Mucosa of rectum (tissue), 2 donors: Measurements from ENCODE around the gene HABP4.

Experiments used
- H3K27ac ChIP-seq, 2 donors: one replicate each; pipeline ENCODE4 v1.7.0; 2013; ENCODE audit warnings: inconsistent platforms in 2 of 2, low read depth in 2 of 2, low read length in 2 of 2
- H3K27me3 ChIP-seq, 2 donors: one replicate each; pipeline ENCODE4 v1.7.0; 2013; ENCODE audit warnings: low read length in 2 of 2; ENCODE audit not compliant: control insufficient read depth in 2 of 2, insufficient read depth in 2 of 2
- H3K36me3 ChIP-seq, 2 donors: one replicate each; pipeline ENCODE4 v1.7.0; 2013; ENCODE audit warnings: low read length in 2 of 2; ENCODE audit not compliant: control insufficient read depth in 2 of 2, insufficient read depth in 2 of 2
- H3K4me1 ChIP-seq, 2 donors: one replicate each; pipeline ENCODE4 v1.7.0; 2013; ENCODE audit warnings: low read length in 2 of 2, mild to moderate bottlenecking in 1 of 2; ENCODE audit not compliant: control insufficient read depth in 2 of 2, insufficient read depth in 2 of 2
- H3K4me3 ChIP-seq, 2 donors: one replicate each; pipeline ENCODE4 v1.7.0; 2013; ENCODE audit warnings: low read length in 2 of 2
- H3K9ac ChIP-seq, 2 donors: one replicate each; pipeline ENCODE4 v1.7.0; 2013; ENCODE audit warnings: low read length in 2 of 2, low read depth in 1 of 2, mild to moderate bottlenecking in 1 of 2
- H3K9me3 ChIP-seq, 2 donors: one replicate each; pipeline ENCODE4 v1.7.0; 2013; ENCODE audit warnings: low read length in 2 of 2; ENCODE audit not compliant: control insufficient read depth in 2 of 2
- donor health status: healthy.
- donor health status: Normal muscosa, but diverticular disease.

Gene HABP4

GRCh38 chr9:96505316-96505991 lies 55.5 kb downstream of the HABP4 start:
- no peaks in the 10 kb centered on the region for H3K27me3 ChIP-seq
- no peak overlapping the region for H3K27ac ChIP-seq
- H3K4me3 ChIP-seq, result no peak overlapping the region
- H3K36me3 ChIP-seq, result peaks cover 2 to 8% of the 10 kb centered on the region in 2 donors
- H3K9me3 ChIP-seq, result no peaks in the 10 kb centered on the region
- H3K9ac ChIP-seq, result no peak overlapping the region
- no peaks in the 10 kb centered on the region for H3K4me1 ChIP-seq

- Histone ChIP-seq H3K36me3 (peaks cover 4 to 12% of the 10 kb centered on the region in 2 donors), H3K27me3 (no peaks in the 10 kb centered on the region), H3K4me3 (no peak overlapping the region), H3K27ac (no peak overlapping the region), H3K4me1 (no peaks in the 10 kb centered on the region), H3K9ac (no peak overlapping the region), H3K9me3 (no peaks in the 10 kb centered on the region)
These were observed 58.4 kb downstream of the HABP4 start for GRCh38 chr9:96508227-96508940.

- no peak overlapping the region for H3K4me3 ChIP-seq
- H3K27me3 ChIP-seq, result no peaks in the 10 kb centered on the region
- no peak overlapping the region for H3K27ac ChIP-seq
- no peak overlapping the region for H3K9ac ChIP-seq
- no peaks in the 10 kb centered on the region for H3K9me3 ChIP-seq
- H3K4me1 ChIP-seq, result no peaks in the 10 kb centered on the region
- H3K36me3 ChIP-seq, result peaks cover 8 to 15% of the 10 kb centered on the region in 2 donors
These were observed 59.1 kb downstream of the HABP4 start for GRCh38 chr9:96509026-96509425.

DNA sequence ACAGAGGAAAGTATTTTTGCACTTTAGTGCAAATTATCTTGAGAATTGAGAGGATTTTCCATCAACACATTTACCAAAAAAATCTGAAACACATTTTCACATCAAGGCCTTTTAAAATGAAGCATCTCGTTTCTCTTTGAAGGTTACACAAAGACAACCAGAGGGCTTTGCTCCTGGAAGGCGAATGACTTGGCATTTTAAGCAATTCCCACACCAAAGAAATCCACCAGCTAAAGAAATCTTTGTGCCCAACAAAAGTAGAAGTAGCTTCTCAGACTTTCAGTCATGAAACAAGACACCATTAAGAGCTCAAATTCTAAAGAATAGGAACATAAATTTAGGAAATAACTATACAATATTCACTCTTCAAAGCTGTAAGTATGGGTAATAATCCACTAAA lies 59.9 kb downstream of the HABP4 start:
- Histone ChIP-seq H3K9me3 (no peaks in the 10 kb centered on the region), H3K4me1 (no peaks in the 10 kb centered on the region)

GRCh38 chr9:96510258-96510657 lies 60.3 kb downstream of the HABP4 start:
- peaks cover 12 to 15% of the 10 kb centered on the region in 2 donors for H3K36me3 ChIP-seq
- H3K27ac ChIP-seq, result no peak overlapping the region
- H3K9ac ChIP-seq, result no peak overlapping the region
- no peaks in the 10 kb centered on the region for H3K27me3 ChIP-seq
- no peaks in the 10 kb centered on the region for H3K4me1 ChIP-seq
- no peaks in the 10 kb centered on the region for H3K9me3 ChIP-seq
- no peak overlapping the region for H3K4me3 ChIP-seq

More for the DNA sequence above, 59.9 kb downstream of the HABP4 start:
- Histone ChIP-seq H3K27ac (no peak overlapping the region), H3K36me3 (peaks cover 9 to 15% of the 10 kb centered on the region in 2 donors), H3K27me3 (no peaks in the 10 kb centered on the region), H3K4me3 (no peak overlapping the region), H3K9ac (no peak overlapping the region)

DNA sequence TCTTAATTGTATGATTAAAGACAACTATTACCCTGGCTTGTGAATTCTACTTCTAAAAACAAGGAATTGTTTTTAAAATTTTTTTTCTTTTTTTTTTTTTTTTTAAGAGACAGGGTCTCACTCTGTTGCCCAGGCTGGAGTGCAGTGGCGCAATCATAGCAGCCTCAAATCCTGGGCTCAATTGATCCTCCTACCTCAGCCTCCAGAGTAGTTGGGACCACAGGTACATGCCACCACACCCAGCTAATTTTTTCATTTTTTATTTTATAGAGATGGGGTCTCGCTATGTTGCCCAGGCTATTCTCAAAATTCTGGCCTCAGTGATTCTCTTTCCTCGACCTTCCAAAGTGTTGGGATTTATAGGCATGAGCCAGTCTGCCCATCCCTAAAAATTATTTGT lies 62.3 kb downstream of the HABP4 start:
- H3K27me3 ChIP-seq, result no peaks in the 10 kb centered on the region
- H3K36me3 ChIP-seq, result peaks cover 12 to 15% of the 10 kb centered on the region in 2 donors
- H3K4me1 ChIP-seq, result no peaks in the 10 kb centered on the region
- no peak overlapping the region for H3K4me3 ChIP-seq
- no peak overlapping the region for H3K27ac ChIP-seq
- no peak overlapping the region for H3K9ac ChIP-seq
- H3K9me3 ChIP-seq, result no peaks in the 10 kb centered on the region

DNA sequence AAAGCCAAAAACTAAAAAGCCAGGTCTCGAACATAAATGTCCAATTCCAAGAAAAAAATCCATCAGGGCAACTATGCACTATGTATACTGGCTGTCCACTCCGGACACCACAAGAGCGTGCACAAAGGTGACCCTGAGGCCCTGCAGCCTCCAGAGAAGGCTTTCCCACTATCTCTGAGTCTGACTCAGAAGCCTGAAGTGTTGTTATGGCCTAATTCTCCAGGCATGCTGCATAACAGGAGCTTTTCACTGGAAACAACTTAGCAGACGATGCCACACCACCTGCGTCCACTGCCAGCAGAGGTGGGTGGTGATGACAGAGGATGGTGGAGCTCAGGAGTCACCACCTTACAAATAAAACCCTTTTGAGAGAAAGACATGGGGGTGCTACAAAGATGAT lies 63.7 kb downstream of the HABP4 start:
- peaks cover 12% of the 10 kb centered on the region in 2 donors for H3K36me3 ChIP-seq
- H3K27me3 ChIP-seq, result no peaks in the 10 kb centered on the region
- no peak overlapping the region for H3K9ac ChIP-seq
- H3K4me3 ChIP-seq, result no peak overlapping the region
- no peaks in the 10 kb centered on the region for H3K9me3 ChIP-seq
- H3K27ac ChIP-seq, result no peak overlapping the region
- H3K4me1 ChIP-seq, result no peaks in the 10 kb centered on the region

DNA sequence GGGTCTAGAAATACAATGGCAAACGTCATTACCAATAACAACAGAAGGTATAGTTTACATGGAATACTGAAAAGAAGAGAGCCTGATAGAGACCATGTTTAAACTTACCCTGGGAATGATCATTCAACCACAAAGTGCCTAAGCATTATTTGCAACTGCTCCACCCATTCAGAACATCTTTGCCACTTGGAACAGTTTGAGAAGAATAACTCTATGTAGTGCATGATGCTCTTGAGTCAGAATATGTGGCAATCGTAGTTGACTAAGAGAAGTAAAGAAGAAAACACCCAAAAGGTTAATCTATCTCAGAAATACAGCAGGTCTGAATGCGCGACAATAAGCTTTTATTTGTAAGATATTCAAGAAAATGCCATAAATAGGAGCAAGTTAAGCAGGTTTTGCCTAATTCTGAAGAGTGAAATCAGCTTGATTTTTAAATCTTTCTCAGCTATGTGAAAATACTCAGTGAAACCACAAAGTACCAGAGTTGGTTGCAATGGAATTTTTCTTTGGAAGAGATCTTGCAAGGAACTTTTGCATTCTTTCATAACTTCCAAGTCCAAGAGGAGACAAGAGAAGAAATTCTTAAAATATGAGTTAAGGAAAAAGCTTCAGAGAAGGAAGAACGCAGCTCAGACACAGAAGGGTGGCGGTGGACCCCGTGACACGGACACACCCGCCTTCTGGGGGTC lies 64.3 kb downstream of the HABP4 start:
- H3K4me1 ChIP-seq, result no peaks in the 10 kb centered on the region
- no peaks in the 10 kb centered on the region for H3K27me3 ChIP-seq
- no peaks in the 10 kb centered on the region for H3K9me3 ChIP-seq
- H3K36me3 ChIP-seq, result peaks cover 7 to 12% of the 10 kb centered on the region in 2 donors
- H3K9ac ChIP-seq, result no peak overlapping the region
- no peak overlapping the region for H3K27ac ChIP-seq
- no peak overlapping the region for H3K4me3 ChIP-seq

DNA sequence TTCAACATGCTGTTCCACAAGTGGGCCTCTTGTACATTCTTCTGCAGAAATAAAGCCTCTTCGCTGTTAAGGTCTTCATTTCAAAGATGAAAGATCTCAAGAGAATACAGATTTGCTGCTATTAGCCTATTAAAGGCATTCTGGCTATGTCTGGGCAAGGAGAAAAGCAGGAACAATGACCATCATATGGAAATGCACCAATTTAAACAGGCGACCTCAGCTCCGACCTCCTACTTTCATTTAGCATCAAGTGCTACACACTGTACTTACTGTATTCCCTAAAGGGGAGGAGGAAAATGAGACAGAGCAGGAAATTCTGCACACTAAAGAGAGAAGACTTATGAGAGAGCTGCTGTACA lies 64.8 kb downstream of the HABP4 start:
- Histone ChIP-seq H3K9me3 (no peaks in the 10 kb centered on the region), H3K9ac (no peak overlapping the region), H3K27ac (no peak overlapping the region), H3K36me3 (peaks cover 7 to 12% of the 10 kb centered on the region in 2 donors), H3K4me1 (no peaks in the 10 kb centered on the region), H3K4me3 (no peak overlapping the region), H3K27me3 (no peaks in the 10 kb centered on the region)
